MM.1S (cell line): ENCODE data around the gene PPP4R3A.

Experiments used
- DNase-seq: peaks from one replicate; pipeline ENCODE4 v3.0.0-alpha.2; 2015
- H2AFZ ChIP-seq: fragments of 300-600 bp; sonication (generic); 2 replicates; pipeline ENCODE4 v1.6.0; 2016; ENCODE audit warnings: antibody characterized with exemption, low read length
- H3F3A ChIP-seq: fragments of 300-600 bp; sonication (generic); 2 replicates; pipeline ENCODE4 v1.6.1; 2016; ENCODE audit warnings: mild to moderate bottlenecking, antibody characterized with exemption, low read length, moderate library complexity, mixed read lengths; ENCODE audit not compliant: insufficient read depth
- H3K27ac ChIP-seq: fragments of 300-600 bp; sonication (generic); 2 replicates; pipeline ENCODE4 v1.5.1; 2016; ENCODE audit warnings: mild to moderate bottlenecking, low read length
- H3K27me3 ChIP-seq: fragments of 300-600 bp; sonication (generic); replicated peaks from 2 replicates; pipeline ENCODE4 v1.6.0; 2016; ENCODE audit warnings: low read length; ENCODE audit not compliant: insufficient read depth
- H3K36me3 ChIP-seq: fragments of 300-600 bp; sonication (generic); replicated peaks from 2 replicates; pipeline ENCODE4 v1.6.1; 2016; ENCODE audit warnings: mild to moderate bottlenecking, low read length, mixed read lengths; ENCODE audit not compliant: insufficient read depth
- H3K4me1 ChIP-seq: fragments of 300-600 bp; sonication (generic); 2 replicates; pipeline ENCODE4 v1.6.1; 2016; ENCODE audit warnings: low read length, mixed read lengths
- H3K4me2 ChIP-seq: fragments of 300-600 bp; sonication (generic); 2 replicates; pipeline ENCODE4 v1.6.0; 2016; ENCODE audit warnings: low read depth, low read length
- H3K4me3 ChIP-seq: fragments of 300-600 bp; sonication (generic); 2 replicates; pipeline ENCODE4 v1.5.1; 2016; ENCODE audit warnings: low read length, mixed read lengths
- H3K79me2 ChIP-seq: fragments of 300-600 bp; sonication (generic); 2 replicates; pipeline ENCODE4 v1.6.1; 2016; ENCODE audit warnings: mixed run types, low read length, mixed read lengths
- H3K9ac ChIP-seq: fragments of 300-600 bp; sonication (generic); 2 replicates; pipeline ENCODE4 v1.6.1; 2016; ENCODE audit warnings: low read length, mixed read lengths
- H3K9me2 ChIP-seq: fragments of 300-600 bp; sonication (generic); replicated peaks from 2 replicates; pipeline ENCODE4 v1.6.1; 2016; ENCODE audit warnings: mild to moderate bottlenecking, low read length, mixed read lengths; ENCODE audit not compliant: insufficient read depth
- H3K9me3 ChIP-seq: fragments of 300-600 bp; sonication (generic); replicated peaks from 2 replicates; pipeline ENCODE4 v1.6.1; 2016; ENCODE audit warnings: mild to moderate bottlenecking, low read length, mixed read lengths; ENCODE audit not compliant: insufficient read depth
- H4K20me1 ChIP-seq: fragments of 300-600 bp; sonication (generic); 2 replicates; pipeline ENCODE4 v1.6.1; 2016; ENCODE audit warnings: mild to moderate bottlenecking, low read length, moderate library complexity, mixed read lengths; ENCODE audit not compliant: insufficient read depth
- CTCF ChIP-seq: fragments of 300-600 bp; sonication (generic); IDR thresholded peaks from 2 replicates; pipeline ENCODE4 v1.5.1; 2016; ENCODE audit warnings: antibody characterized with exemption, low read length, mixed read lengths
- EZH2 ChIP-seq: fragments of 300-600 bp; sonication (generic); optimal IDR thresholded peaks from 2 replicates; pipeline ENCODE3; 2017; ENCODE audit warnings: low read depth, mild to moderate bottlenecking, antibody characterized with exemption, low read length, mixed read lengths
- EZH2phosphoT487 ChIP-seq: fragments of 300-600 bp; sonication (generic); IDR thresholded peaks from 2 replicates; pipeline ENCODE4 v1.6.1; 2018; ENCODE audit warnings: antibody characterized with exemption, low read length

Gene PPP4R3A

GRCh38 chr14:91454580-91454979 lies 55.5 kb downstream of the PPP4R3A start:
- no peak overlapping the region for H3K9ac ChIP-seq

GRCh38 chr14:91454155-91454554 lies 56.0 kb downstream of the PPP4R3A start:
- H3K36me3 ChIP-seq, result no peaks in the 10 kb centered on the region
- no peaks in the 10 kb centered on the region for H3K27me3 ChIP-seq
- no peaks in the 10 kb centered on the region for H3F3A ChIP-seq
- H3K27ac ChIP-seq, result no peak overlapping the region
- TF ChIP-seq CTCF, result no peak
- no peak for TF ChIP-seq EZH2phosphoT487
- no peak for TF ChIP-seq EZH2
- no peak overlapping the region for H3K9ac ChIP-seq
- H3K79me2 ChIP-seq, result no peaks in the 10 kb centered on the region
- H3K9me3 ChIP-seq, result no peaks in the 10 kb centered on the region
- no peaks in the 10 kb centered on the region for H3K4me1 ChIP-seq
- no peak overlapping the region for H2AFZ ChIP-seq
- H4K20me1 ChIP-seq, result no peaks in the 10 kb centered on the region
- DNase-seq, result no peak
- H3K9me2 ChIP-seq, result no peaks in the 10 kb centered on the region
- H3K4me2 ChIP-seq, result no peak overlapping the region
- H3K4me3 ChIP-seq, result no peak overlapping the region

More at GRCh38 chr14:91454580-91454979, 55.5 kb downstream of the PPP4R3A start:
- Histone ChIP-seq H3K27ac (no peak overlapping the region), H3K4me1 (no peaks in the 10 kb centered on the region), H3K4me2 (no peak overlapping the region), H3K79me2 (no peaks in the 10 kb centered on the region), H3F3A (no peaks in the 10 kb centered on the region), H3K9me3 (no peaks in the 10 kb centered on the region), H3K4me3 (no peak overlapping the region), H2AFZ (no peak overlapping the region), H3K27me3 (no peaks in the 10 kb centered on the region), H4K20me1 (no peaks in the 10 kb centered on the region), H3K36me3 (no peaks in the 10 kb centered on the region), H3K9me2 (no peaks in the 10 kb centered on the region)
- TF ChIP-seq CTCF (no peak), EZH2phosphoT487 (no peak), EZH2 (no peak)
- DNase-seq, result no peak

- no peaks in the 10 kb centered on the region for H3K9me2 ChIP-seq
Measured at GRCh38 chr14:91453744-91454143, 56.4 kb downstream of the PPP4R3A start.

More at GRCh38 chr14:91453744-91454143, 56.4 kb downstream of the PPP4R3A start:
- Histone ChIP-seq H3K27me3 (no peaks in the 10 kb centered on the region), H3K4me2 (no peak overlapping the region), H3K36me3 (no peaks in the 10 kb centered on the region), H3K79me2 (no peaks in the 10 kb centered on the region), H4K20me1 (no peaks in the 10 kb centered on the region), H3K9me3 (no peaks in the 10 kb centered on the region), H3F3A (no peaks in the 10 kb centered on the region), H3K9ac (no peak overlapping the region), H2AFZ (no peak overlapping the region), H3K4me1 (no peaks in the 10 kb centered on the region), H3K27ac (no peak overlapping the region), H3K4me3 (no peak overlapping the region)
- no peak for DNase-seq
- no peak for TF ChIP-seq EZH2
- TF ChIP-seq CTCF, result no peak
- TF ChIP-seq EZH2phosphoT487, result no peak
